Heart right ventricle (tissue), 16 donors: Measurements from ENCODE around the gene EXT2. TPM values are rescaled to one million over a fixed set of nuclear protein-coding genes. Genes with fewer than 3 reads are reported as not detected.

Source experiments
- ATAC-seq, 8 donors: fragments of 200-7000 bp; cut with Tn5 transposase; one replicate each; pipeline ENCODE4 v1.9.1; 2020; ENCODE audit warnings: mild to moderate bottlenecking in 8 of 8, moderate library complexity in 8 of 8, moderate number of reproducible peaks in 1 of 8
- DNase-seq, 2 donors: peaks; one replicate each; pipeline ENCODE4 v3.0.0-alpha.2; 2020
- H3K27ac ChIP-seq, 10 donors: fragments of 200-600 bp; sonication (generic) in 2 of 10; one replicate each; pipeline versions ENCODE4 v1.5.0 to v1.8.0; 2020 to 2022; ENCODE audit warnings: mild to moderate bottlenecking in 3 of 10
- H3K27me3 ChIP-seq, 7 donors: fragments of 200-600 bp; one replicate each; pipeline ENCODE4 v1.8.0; 2021 to 2022; ENCODE audit warnings: mild to moderate bottlenecking in 2 of 7
- H3K36me3 ChIP-seq, 9 donors: fragments of 200-600 bp; sonication (generic) in 1 of 9; one replicate each; pipeline versions ENCODE4 v1.5.0 to v1.8.0; 2020 to 2022; ENCODE audit warnings: mild to moderate bottlenecking in 2 of 9
- H3K4me1 ChIP-seq, 9 donors: fragments of 200-600 bp; sonication (generic) in 1 of 9; one replicate each; pipeline versions ENCODE4 v1.5.0 to v1.8.0; 2020 to 2022; ENCODE audit warnings: mild to moderate bottlenecking in 4 of 9
- H3K4me3 ChIP-seq, 10 donors: fragments of 200-600 bp; sonication (generic) in 2 of 10; one replicate each; pipeline versions ENCODE4 v1.5.0 to v1.8.0; 2020 to 2022; ENCODE audit warnings: mild to moderate bottlenecking in 7 of 10, moderate library complexity in 2 of 10
- H3K9me3 ChIP-seq, 11 donors: fragments of 200-600 bp in 10 of 11; sonication (generic) in 2 of 11; one replicate each; pipeline versions ENCODE4 v1.5.0 to v1.8.0; 2013 to 2022; ENCODE audit warnings: mild to moderate bottlenecking in 2 of 11, control low read depth in 1 of 11, moderate library complexity in 1 of 11
- CTCF ChIP-seq, 9 donors: fragments of 200-600 bp; sonication (generic) in 2 of 9; IDR thresholded peaks; one replicate each; pipeline versions ENCODE4 v1.5.0 to v1.8.0; 2021 to 2022; ENCODE audit warnings: antibody characterized with exemption in 9 of 9, mild to moderate bottlenecking in 5 of 9, moderate library complexity in 1 of 9
- WGBS, 2 donors: extraction: QIAGEN DNeasy Blood & Tissue Kit; methylation state at CpG; one replicate each; pipeline ENCODE4 v1.1.7; 2013; ENCODE audit warnings: inconsistent platforms in 1 of 2; 5-methylcytosine and 5-hydroxymethylcytosine counted together
- intact Hi-C, 10 donors: fragments of 100-400 bp; cut with DNase I; formaldehyde crosslinking; loops; one replicate each; pipeline versions ENCODE4 v1.11.1 to v1.14.2; 2022
- polyA plus RNA-seq, 2 donors: library from polyadenylated mRNA; stranded (reverse); fragments of 200-250 nt; gene quantifications; one replicate each; pipeline ENCODE4 v1.2.3, GENCODE V29; 2013
- total RNA-seq, 10 donors: library from RNA; stranded (reverse); fragmentation: NEBNext Ultra II Directional in 3 of 10; extraction: Animal tissue kit (Norgen Biotek cat#: 25700) in 3 of 10; gene quantifications; one replicate each; pipeline versions ENCODE4 v1.2.1 to v1.2.4, GENCODE V29; 2021 to 2023
- donor health status: Arrhythmogenic right ventricular cardiomyopathy.
- donor health status: ischemic (EF 13 %, LVEDD 7.1; RV severe dilation, severe dysfunction).
- donor health status: healthy with polysubstance abuse.
- donor health status: DM: no; HTN: yes; CAD: no.
- donor health status: DM: no; HTN: no; CAD: no.
- donor health status: ischemic (EF 25% LVEDD 6.9; RV normal size, moderate dysfunction).
- donor health status: ischemic (EF 25% LVEDD 5.7; RV mildly dilated, moderate dysfunction).
- donor health status: healthy.
- donor health status: DM: yes; HTN: yes; CAD: no.
- donor health status: Ischemic cardiomyopathy.
- donor health status: ischemic (EF 35%, LVEDD 5.7; RV mildly dilated, moderate dysfunction).
- donor health status: nonischemic (EF 11% LVEDD 7.7; RV severe dilation, severe dysfunction).
- donor health status: DM: yes; HTN: yes; CAD: no.
- donor health status: PGD.
- donor health status: ischemic (EF 29% LVEDD 5.4; RV normal size, mild dysfunction).
- donor health status: nonischemic (EF 23%, LVEDD 6.1; RV moderate dilation, normal function).

Gene EXT2
- total and polyA plus RNA-seq, 12 donors: 18.7 to 35.1 (median 28.2) TPM

DNA sequence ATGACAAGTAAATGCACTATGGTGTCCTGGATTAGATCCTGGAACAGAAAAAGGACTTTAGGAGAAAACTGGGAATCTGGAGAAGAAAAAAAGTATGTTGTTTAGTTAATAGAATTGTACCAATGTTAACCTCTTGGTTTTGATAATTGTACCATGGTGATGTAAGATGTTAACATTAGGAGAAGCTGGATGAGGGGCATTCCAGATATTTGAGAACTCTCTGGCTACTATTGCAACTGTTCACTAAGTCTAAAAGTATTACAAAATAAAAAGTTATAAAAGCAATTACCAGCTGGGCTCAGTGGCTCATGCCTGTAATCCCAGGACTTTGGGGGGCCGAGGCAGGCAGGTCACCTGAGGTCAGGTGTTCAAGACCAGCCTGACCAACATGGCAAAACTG lies 66.5 kb downstream of the EXT2 start:
- peaks cover 0 to 23% (median 7%) of the 10 kb centered on the region in 9 donors for H3K4me1 ChIP-seq
- intact Hi-C loops: no loop called here
- no peak overlapping the region for H3K27ac ChIP-seq
- TF ChIP-seq CTCF (IDR thresholded peaks at IDR 0.05): no peak
- ATAC-seq (no peak), DNase-seq (no peak)
- H3K9me3 ChIP-seq: peaks cover 0 to 11% (median 0%) of the 10 kb centered on the region in 11 donors
- 100% methylated on average over 1 of the region's 1 CpG for WGBS, 2 donors
- peaks cover 0 to 12% (median 0%) of the 10 kb centered on the region in 9 donors for H3K36me3 ChIP-seq
- H3K4me3 ChIP-seq: no peak overlapping the region
- no peaks in the 10 kb centered on the region for H3K27me3 ChIP-seq

GRCh38 chr11:44162662-44163061 lies 67.2 kb downstream of the EXT2 start:
- H3K36me3 ChIP-seq: peaks cover 0 to 6% (median 0%) of the 10 kb centered on the region in 9 donors
- DNase-seq (no peak), ATAC-seq (no peak)
- peaks cover 0 to 8% (median 0%) of the 10 kb centered on the region in 11 donors for H3K9me3 ChIP-seq
- no peak overlapping the region for H3K27ac ChIP-seq
- 94 to 99% methylated on average over 2 of the region's 2 CpGs for WGBS, 2 donors
- H3K27me3 ChIP-seq: no peaks in the 10 kb centered on the region
- H3K4me1 ChIP-seq: peaks cover 0 to 27% (median 11%) of the 10 kb centered on the region in 9 donors
- no peak for TF ChIP-seq CTCF (IDR thresholded peaks at IDR 0.05)
- intact Hi-C loops: no loop called here
- H3K4me3 ChIP-seq: no peak overlapping the region

- peaks cover 0 to 27% (median 11%) of the 10 kb centered on the region in 9 donors for H3K4me1 ChIP-seq
- intact Hi-C loops: no loop called here
- no peaks in the 10 kb centered on the region for H3K9me3 ChIP-seq
- H3K4me3 ChIP-seq: no peak overlapping the region
- H3K27ac ChIP-seq: no peak overlapping the region
- TF ChIP-seq CTCF (IDR thresholded peaks at IDR 0.05): no peak
- WGBS, 2 donors: 83 to 88% methylated on average over 1 of the region's 1 CpG
- ATAC-seq: no peak
- DNase-seq: no peak
- H3K27me3 ChIP-seq: no peaks in the 10 kb centered on the region
- H3K36me3 ChIP-seq: no peaks in the 10 kb centered on the region
These were observed 70.0 kb downstream of the EXT2 start for GRCh38 chr11:44165432-44165831.

DNA sequence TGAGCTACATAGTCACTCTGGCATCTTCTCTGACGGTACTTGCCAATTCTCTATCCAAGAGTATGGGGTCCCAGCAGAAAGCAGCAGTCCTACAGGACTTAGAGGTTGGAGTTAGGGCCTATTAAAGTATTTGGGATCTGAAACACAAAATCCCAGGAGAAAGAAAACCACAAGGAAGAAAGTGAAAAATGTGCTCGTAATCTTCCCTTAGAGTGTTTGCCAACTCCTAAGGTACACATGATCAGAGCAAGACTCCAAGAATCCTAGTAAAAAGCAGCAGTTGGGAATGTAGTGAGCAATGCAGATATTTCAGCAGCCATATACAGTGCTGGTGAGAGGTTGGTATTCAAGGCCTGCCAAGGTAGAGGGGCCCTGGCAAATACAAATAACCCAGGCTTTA lies 71.6 kb downstream of the EXT2 start:
- no peaks in the 10 kb centered on the region for H3K9me3 ChIP-seq
- H3K4me3 ChIP-seq: no peak overlapping the region
- peaks cover 0 to 27% (median 11%) of the 10 kb centered on the region in 9 donors for H3K4me1 ChIP-seq
- peaks cover 0 to 8% (median 0%) of the 10 kb centered on the region in 9 donors for H3K36me3 ChIP-seq
- intact Hi-C loops: no loop called here
- no peaks in the 10 kb centered on the region for H3K27me3 ChIP-seq
- DNase-seq: no peak
- TF ChIP-seq CTCF (IDR thresholded peaks at IDR 0.05): no peak
- ATAC-seq: no peak
- 79 to 87% methylated on average over 2 of the region's 2 CpGs for WGBS, 2 donors
- H3K27ac ChIP-seq: no peak overlapping the region
